Panc1 (cell line): ENCODE results near the gene CLPSL2. TPM values are rescaled to one million over a fixed set of nuclear protein-coding genes. Genes with fewer than 3 reads are reported as not detected.

ENCODE experiments used
- ATAC-seq: fragments of 200-7000 bp; cut with Tn5 transposase; 2 replicates; pipeline ENCODE4 v1.9.1; 2020; ENCODE audit warnings: mild to moderate bottlenecking, moderate library complexity
- Bru-seq: library from RNA; stranded (reverse); fragments of 400-500 nt; gene quantifications from one replicate; lab custom pipeline; 2021; lab: Mats Ljungman, UMichigan
- BruChase-seq, 2 experiments: library from RNA; stranded (reverse); fragments of 400-500 nt; gene quantifications; one replicate each; lab custom pipeline; 2021; lab: Mats Ljungman, UMichigan
- BruUV-seq: library from RNA; stranded (reverse); fragments of 400-500 nt; replicated peaks from 2 replicates; lab custom pipeline; 2021; lab: Mats Ljungman, UMichigan
- CTCF ChIA-PET: fragments of 300-600 bp; sonication (Branson Sonifier 250); formaldehyde crosslinking; loops from one replicate; lab custom pipeline; 2022; ENCODE audit warnings: antibody characterized with exemption; lab: Charles Lee
- POLR2A ChIA-PET: fragments of 300-600 bp; sonication (Branson Sonifier 250); formaldehyde crosslinking; loops from one replicate; lab custom pipeline; 2022; ENCODE audit warnings: antibody characterized with exemption; lab: Charles Lee
- DNase-seq: peaks from one replicate; pipeline ENCODE4 v3.0.0-alpha.2; 2010; ENCODE audit warnings: low read depth, low spot score
- H3K27ac ChIP-seq: 2 replicates; pipeline ENCODE4 v1.5.1; 2011; ENCODE audit warnings: mild to moderate bottlenecking, low read length, inconsistent platforms
- H3K27me3 ChIP-seq: fragments of 200-500 bp; sonication (Bioruptor generic); 2 replicates; pipeline ENCODE4 v1.6.0; 2014; ENCODE audit warnings: low read length, inconsistent platforms; ENCODE audit not compliant: control insufficient read depth, insufficient read depth
- H3K36me3 ChIP-seq: fragments of 200-500 bp; sonication (Bioruptor generic); 2 replicates; pipeline ENCODE4 v1.5.1; 2014; ENCODE audit warnings: inconsistent platforms, mild to moderate bottlenecking, low read length, moderate library complexity; ENCODE audit not compliant: control insufficient read depth, insufficient read depth
- H3K4me1 ChIP-seq: 2 replicates; pipeline ENCODE4 v1.5.1; 2011; ENCODE audit warnings: inconsistent platforms, mild to moderate bottlenecking, low read length, moderate library complexity; ENCODE audit not compliant: control insufficient read depth, insufficient read depth
- H3K4me3 ChIP-seq, 2 experiments: 2 replicates each; pipeline ENCODE4 v1.5.1; 2011 to 2012; ENCODE audit warnings: low read depth in 2 of 2, low read length in 2 of 2, mild to moderate bottlenecking in 2 of 2, inconsistent platforms in 1 of 2, moderate library complexity in 1 of 2
- H3K9me3 ChIP-seq: fragments of 200-500 bp; sonication (Bioruptor generic); 2 replicates; pipeline ENCODE4 v1.5.1; 2014; ENCODE audit warnings: low read depth, mild to moderate bottlenecking, inconsistent platforms, low read length, moderate library complexity; ENCODE audit not compliant: control insufficient read depth, insufficient read depth
- TCF7L2 ChIP-seq: IDR thresholded peaks from 2 replicates; pipeline ENCODE4 v1.6.1; 2011; ENCODE audit warnings: mild to moderate bottlenecking, low read depth, low read length, inconsistent platforms
- in situ Hi-C: cut with HindIII; loops from 2 replicates; pipeline ENCODE4 v1.10.0; 2016; ENCODE audit warnings: low sequenced_read_pairs, low pct_unique_long_range_greater_than_20kb
- intact Hi-C: fragments of 100-400 bp; cut with micrococcal nuclease; formaldehyde crosslinking; loops from one replicate; pipeline ENCODE4 v1.10.0; 2022; ENCODE audit not compliant: unreplicated experiment
- long read RNA-seq: library from polyadenylated mRNA; unstranded; transcript quantifications from one replicate; pipeline ENCODE4 v2.0.0, GENCODE V29; 2021; ENCODE audit not compliant: unreplicated experiment
- polyA plus RNA-seq: library from polyadenylated mRNA; unstranded; fragments of >200 nt; gene quantifications from one replicate; pipeline ENCODE4 v1.2.1, GENCODE V29; 2012; ENCODE audit warnings: missing spikeins; ENCODE audit not compliant: insufficient read length
- total RNA-seq: library from RNA; stranded (reverse); gene quantifications from one replicate; pipeline ENCODE4 v1.2.1, GENCODE V29; 2021; ENCODE audit not compliant: unreplicated experiment
- TF ChIP-seq, protein P1 (sequence below), 2 experiments: IDR thresholded peaks; 2 replicates each; pipeline ENCODE4 v1.6.1; 2011 to 2012; ENCODE audit warnings: low read depth in 2 of 2, control low read depth in 1 of 2, low read length in 1 of 2, mild to moderate bottlenecking in 1 of 2, moderate library complexity in 1 of 2; ENCODE audit not compliant: insufficient read depth in 1 of 2

CLPSL2 gene, protein sequence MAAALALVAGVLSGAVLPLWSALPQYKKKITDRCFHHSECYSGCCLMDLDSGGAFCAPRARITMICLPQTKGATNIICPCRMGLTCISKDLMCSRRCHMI
- total RNA-seq (0.57 TPM), Bru-seq, nascent RNA (percentile 26 among the genes with signal in this experiment), BruChase-seq, experiment 1, labeled RNA remaining after a 2-hour chase (percentile 15 among the genes with signal in this experiment), BruChase-seq, experiment 2, labeled RNA remaining after a 6-hour chase (percentile 23 among the genes with signal in this experiment)
- not detected for polyA plus RNA-seq
- long read RNA-seq, result 0 reads

DNA sequence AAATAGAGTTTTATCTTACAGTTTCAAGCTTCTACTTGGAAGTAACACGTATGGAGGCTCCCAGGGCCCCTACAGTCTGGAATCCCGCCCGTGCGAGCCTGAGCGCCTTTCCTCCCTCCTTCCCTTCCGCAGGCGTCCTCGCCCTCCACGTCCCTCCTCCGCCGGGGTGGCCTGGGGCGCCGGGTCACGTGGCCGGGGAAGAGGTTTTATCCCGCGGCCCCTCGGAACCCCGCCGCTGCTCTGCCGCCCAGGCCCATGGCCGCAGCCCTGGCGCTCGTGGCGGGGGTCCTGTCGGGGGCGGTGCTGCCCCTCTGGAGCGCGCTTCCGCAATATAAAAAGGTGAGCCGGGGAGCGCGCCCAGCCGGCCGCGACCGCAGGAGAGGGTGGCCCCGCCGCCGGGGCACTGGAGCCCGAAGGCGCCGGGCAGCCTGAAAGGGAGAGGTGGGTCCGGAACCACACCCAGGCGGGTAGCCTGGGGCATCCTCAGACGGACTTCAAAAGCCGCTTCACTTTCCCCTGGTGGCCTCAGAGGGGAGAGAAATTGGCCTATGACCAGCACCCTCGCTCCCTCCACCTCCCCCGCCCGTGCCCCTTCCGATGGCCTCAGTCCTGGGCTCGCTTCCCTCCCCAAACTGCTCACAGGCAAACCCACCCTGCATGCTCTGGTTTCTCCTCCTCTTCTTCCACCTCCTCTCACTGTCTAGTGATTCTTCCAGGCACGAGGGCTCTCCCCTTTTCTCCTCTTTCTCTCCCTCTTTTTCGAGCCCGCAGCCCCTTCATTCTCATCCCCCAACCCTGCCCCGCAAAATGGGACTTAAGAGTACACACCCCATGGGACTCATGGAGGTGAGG is at the start of gene CLPSL2:
Gene CLPSL2 (plus strand): TSS at position 235 of the 852 bp plus-strand sequence. CDS start 21 bp downstream, at position 256.
- peak; percentile 64; the same call in 1 of the 2 replicates for TF ChIP-seq TCF7L2
- TF ChIP-seq, protein P1, sequence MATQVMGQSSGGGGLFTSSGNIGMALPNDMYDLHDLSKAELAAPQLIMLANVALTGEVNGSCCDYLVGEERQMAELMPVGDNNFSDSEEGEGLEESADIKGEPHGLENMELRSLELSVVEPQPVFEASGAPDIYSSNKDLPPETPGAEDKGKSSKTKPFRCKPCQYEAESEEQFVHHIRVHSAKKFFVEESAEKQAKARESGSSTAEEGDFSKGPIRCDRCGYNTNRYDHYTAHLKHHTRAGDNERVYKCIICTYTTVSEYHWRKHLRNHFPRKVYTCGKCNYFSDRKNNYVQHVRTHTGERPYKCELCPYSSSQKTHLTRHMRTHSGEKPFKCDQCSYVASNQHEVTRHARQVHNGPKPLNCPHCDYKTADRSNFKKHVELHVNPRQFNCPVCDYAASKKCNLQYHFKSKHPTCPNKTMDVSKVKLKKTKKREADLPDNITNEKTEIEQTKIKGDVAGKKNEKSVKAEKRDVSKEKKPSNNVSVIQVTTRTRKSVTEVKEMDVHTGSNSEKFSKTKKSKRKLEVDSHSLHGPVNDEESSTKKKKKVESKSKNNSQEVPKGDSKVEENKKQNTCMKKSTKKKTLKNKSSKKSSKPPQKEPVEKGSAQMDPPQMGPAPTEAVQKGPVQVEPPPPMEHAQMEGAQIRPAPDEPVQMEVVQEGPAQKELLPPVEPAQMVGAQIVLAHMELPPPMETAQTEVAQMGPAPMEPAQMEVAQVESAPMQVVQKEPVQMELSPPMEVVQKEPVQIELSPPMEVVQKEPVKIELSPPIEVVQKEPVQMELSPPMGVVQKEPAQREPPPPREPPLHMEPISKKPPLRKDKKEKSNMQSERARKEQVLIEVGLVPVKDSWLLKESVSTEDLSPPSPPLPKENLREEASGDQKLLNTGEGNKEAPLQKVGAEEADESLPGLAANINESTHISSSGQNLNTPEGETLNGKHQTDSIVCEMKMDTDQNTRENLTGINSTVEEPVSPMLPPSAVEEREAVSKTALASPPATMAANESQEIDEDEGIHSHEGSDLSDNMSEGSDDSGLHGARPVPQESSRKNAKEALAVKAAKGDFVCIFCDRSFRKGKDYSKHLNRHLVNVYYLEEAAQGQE (IDR thresholded peaks at IDR 0.05; ENCODE audit: insufficient read depth in 1 of 2, low read depth in 2 of 2, low read length in 1 of 2), result no peak
- no TSS peak for BruUV-seq
- H3K27ac ChIP-seq, result no peak within 1 kb of the TSS
- H3K9me3 ChIP-seq, result no peaks in the 10 kb centered on the region
- DNase-seq (no peak), ATAC-seq (peak; percentile 81)
- ChIA-PET CTCF (no interaction called here), POLR2A (no interaction called here)
- no peaks in the 10 kb centered on the region for H3K36me3 ChIP-seq
- no peaks in the 10 kb centered on the region for H3K4me1 ChIP-seq
- H3K4me3 ChIP-seq, result peak within 1 kb of the TSS; percentile 45 to 56
- intact Hi-C loops, result no loop called here
- in situ Hi-C loops, result no loop called here
- H3K27me3 ChIP-seq, result no peaks in the 10 kb centered on the region

DNA sequence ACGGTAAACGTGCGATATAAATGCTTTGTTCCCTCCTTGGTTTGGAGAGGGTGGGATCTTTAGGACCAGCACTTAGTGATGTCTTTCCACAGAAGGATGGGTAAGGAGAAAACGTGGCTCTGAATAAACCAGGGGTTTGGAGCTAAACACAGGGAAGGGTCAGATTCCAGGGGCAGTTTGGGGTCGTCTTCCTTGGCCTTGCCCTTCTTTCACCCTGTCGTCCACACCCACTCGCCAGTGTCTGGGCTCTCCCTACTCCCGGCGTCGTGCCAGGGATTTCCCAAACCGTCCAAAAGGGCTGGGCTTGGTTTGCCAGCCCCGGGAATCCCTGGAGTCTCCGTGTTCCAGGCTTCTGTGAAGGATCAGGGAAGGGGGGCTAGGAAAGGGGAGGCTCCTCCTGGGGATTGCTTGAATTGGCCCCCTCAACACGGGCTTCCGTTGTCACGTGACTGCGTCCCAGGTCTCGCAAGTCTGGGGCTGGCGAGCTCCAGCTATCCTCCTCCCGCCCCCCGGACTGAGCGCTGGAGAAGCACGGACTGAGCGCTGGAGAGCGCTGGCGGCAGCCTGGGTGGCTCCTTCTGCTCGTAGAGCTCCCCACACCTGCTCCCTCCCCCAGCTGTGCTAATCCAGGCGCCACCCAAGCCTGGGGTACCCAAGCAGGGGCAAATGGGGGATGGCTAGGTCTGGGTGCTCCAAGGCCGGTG is 49.0 kb upstream of the CLPSL2 start:
- peaks cover 44% of the 10 kb centered on the region for H3K4me1 ChIP-seq

More for the DNA sequence above, 49.0 kb upstream of the CLPSL2 start:
- in situ Hi-C loops, result no loop called here
- ChIA-PET POLR2A (interaction anchor here (0.5 kb wide), 1 partner anchor 205 kb away, joined by 8 read pairs; no protein-coding TSS in a partner anchor), CTCF (interaction anchor here (0.6 kb wide), 1 partner anchor 14 kb away, joined by 7 read pairs; no protein-coding TSS in a partner anchor)
- peak overlapping the region; percentile 60 to 77 for H3K4me3 ChIP-seq
- no peaks in the 10 kb centered on the region for H3K27me3 ChIP-seq
- ATAC-seq, result peak; percentile 61
- intact Hi-C loops, result no loop called here
- TF ChIP-seq, protein P1 (IDR thresholded peaks at IDR 0.05; ENCODE audit: insufficient read depth in 1 of 2, low read depth in 2 of 2, low read length in 1 of 2), result no peak
- H3K36me3 ChIP-seq, result no peaks in the 10 kb centered on the region
- no peaks in the 10 kb centered on the region for H3K9me3 ChIP-seq
- no peak for DNase-seq
- peak overlapping the region; percentile 78 for H3K27ac ChIP-seq
- BruUV-seq, result no TSS peak
